GM23338 (cell line): Measurements from ENCODE around the gene IRF2.

Experiments used
- CREB1 ChIP-seq: fragments of 250-450 bp; sonication (Bioruptor Pico); IDR thresholded peaks from 2 replicates; pipeline ENCODE4 v1.5.0; 2020; ENCODE audit warnings: low read depth, mild to moderate bottlenecking, moderate library complexity
- EZH2 ChIP-seq: fragments of 200-600 bp; sonication (generic); IDR thresholded peaks from one replicate; pipeline ENCODE4 v1.8.0; 2017; ENCODE audit warnings: antibody characterized with exemption, mild to moderate bottlenecking, low read depth; ENCODE audit not compliant: unreplicated experiment
- EZH2phosphoT487 ChIP-seq: fragments of 200-600 bp; sonication (generic); IDR thresholded peaks from one replicate; pipeline ENCODE4 v1.8.1; 2018; ENCODE audit warnings: antibody characterized with exemption; ENCODE audit not compliant: unreplicated experiment
- JUNB ChIP-seq: IDR thresholded peaks from one replicate; pipeline ENCODE4 v1.6.1; 2016; ENCODE audit warnings: antibody characterized with exemption; ENCODE audit not compliant: unreplicated experiment
- NANOG ChIP-seq: IDR thresholded peaks from 2 replicates; pipeline ENCODE4 v1.6.1; 2016; ENCODE audit warnings: antibody characterized with exemption, borderline replicate concordance
- POLR2AphosphoS5 ChIP-seq: IDR thresholded peaks from 2 replicates; pipeline ENCODE4 v1.6.1; 2016; ENCODE audit warnings: antibody characterized with exemption, low read depth
- ZNF114 ChIP-seq: fragments of 250-450 bp; sonication (Bioruptor Pico); IDR thresholded peaks from 2 replicates; pipeline ENCODE4 v1.5.0; 2020; ENCODE audit warnings: mild to moderate bottlenecking, moderate library complexity
- TF ChIP-seq, protein P1 (sequence below), 2 experiments: fragments of 200-600 bp in 1 of 2; sonication (generic) in 1 of 2; conservative IDR thresholded peaks; 2 replicates each; pipeline versions ENCODE4 v1.5.1 to v1.6.1; 2016 to 2017; ENCODE audit warnings: antibody characterized with exemption in 2 of 2, low read depth in 2 of 2, mild to moderate bottlenecking in 2 of 2, moderate library complexity in 1 of 2
- TF ChIP-seq, protein P2 (sequence below): fragments of 250-450 bp; sonication (Bioruptor Pico); IDR thresholded peaks from 2 replicates; pipeline ENCODE4 v1.5.0; 2020; ENCODE audit warnings: mild to moderate bottlenecking, moderate library complexity

DNA sequence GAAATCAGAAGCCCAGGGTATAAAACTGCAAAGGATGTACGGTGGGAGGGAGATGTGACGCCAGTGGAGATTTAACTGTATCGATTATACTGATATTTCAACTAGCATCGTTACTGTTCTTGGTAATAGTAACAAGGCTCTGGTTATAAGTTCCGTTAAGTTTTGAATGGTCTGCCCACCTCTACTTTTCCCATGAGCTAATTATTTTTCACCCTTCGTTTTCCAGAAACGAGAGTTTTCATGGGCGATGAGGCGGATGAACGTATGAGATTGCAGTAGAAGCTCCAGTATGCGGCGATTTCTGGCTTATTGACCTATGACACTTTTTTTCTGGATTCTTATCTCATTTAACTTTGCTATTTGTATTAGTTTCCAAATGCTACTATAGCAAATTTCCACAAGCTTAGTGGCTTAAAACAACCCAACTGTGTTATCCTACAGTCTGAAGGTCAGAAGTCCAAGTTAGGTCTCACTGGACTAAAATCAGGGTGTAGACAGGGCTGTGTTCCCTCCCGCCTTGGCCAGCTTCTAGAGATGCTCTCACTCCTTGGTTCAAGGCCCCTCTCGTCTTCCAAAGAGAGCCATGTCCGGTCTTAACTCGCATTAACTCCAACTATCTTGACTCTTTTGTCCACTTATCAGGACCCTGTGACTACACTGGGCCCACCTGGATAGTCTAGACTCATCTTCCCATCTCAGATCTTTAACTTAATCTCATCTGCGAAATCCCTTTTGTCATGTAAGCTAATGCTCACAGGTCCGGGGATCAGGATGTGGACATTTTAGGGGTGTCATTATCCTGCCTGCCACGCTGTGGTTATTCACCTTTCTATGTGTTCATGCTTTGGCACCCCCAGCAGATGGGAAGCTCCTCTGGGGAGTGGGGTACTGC lies 122.5 kb downstream of the IRF2 start:
- no peak for TF ChIP-seq EZH2
- TF ChIP-seq, protein P1, sequence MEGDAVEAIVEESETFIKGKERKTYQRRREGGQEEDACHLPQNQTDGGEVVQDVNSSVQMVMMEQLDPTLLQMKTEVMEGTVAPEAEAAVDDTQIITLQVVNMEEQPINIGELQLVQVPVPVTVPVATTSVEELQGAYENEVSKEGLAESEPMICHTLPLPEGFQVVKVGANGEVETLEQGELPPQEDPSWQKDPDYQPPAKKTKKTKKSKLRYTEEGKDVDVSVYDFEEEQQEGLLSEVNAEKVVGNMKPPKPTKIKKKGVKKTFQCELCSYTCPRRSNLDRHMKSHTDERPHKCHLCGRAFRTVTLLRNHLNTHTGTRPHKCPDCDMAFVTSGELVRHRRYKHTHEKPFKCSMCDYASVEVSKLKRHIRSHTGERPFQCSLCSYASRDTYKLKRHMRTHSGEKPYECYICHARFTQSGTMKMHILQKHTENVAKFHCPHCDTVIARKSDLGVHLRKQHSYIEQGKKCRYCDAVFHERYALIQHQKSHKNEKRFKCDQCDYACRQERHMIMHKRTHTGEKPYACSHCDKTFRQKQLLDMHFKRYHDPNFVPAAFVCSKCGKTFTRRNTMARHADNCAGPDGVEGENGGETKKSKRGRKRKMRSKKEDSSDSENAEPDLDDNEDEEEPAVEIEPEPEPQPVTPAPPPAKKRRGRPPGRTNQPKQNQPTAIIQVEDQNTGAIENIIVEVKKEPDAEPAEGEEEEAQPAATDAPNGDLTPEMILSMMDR (conservative IDR thresholded peaks at IDR 0.05; ENCODE audit: low read depth in 2 of 2): no peak
- TF ChIP-seq, protein P2, sequence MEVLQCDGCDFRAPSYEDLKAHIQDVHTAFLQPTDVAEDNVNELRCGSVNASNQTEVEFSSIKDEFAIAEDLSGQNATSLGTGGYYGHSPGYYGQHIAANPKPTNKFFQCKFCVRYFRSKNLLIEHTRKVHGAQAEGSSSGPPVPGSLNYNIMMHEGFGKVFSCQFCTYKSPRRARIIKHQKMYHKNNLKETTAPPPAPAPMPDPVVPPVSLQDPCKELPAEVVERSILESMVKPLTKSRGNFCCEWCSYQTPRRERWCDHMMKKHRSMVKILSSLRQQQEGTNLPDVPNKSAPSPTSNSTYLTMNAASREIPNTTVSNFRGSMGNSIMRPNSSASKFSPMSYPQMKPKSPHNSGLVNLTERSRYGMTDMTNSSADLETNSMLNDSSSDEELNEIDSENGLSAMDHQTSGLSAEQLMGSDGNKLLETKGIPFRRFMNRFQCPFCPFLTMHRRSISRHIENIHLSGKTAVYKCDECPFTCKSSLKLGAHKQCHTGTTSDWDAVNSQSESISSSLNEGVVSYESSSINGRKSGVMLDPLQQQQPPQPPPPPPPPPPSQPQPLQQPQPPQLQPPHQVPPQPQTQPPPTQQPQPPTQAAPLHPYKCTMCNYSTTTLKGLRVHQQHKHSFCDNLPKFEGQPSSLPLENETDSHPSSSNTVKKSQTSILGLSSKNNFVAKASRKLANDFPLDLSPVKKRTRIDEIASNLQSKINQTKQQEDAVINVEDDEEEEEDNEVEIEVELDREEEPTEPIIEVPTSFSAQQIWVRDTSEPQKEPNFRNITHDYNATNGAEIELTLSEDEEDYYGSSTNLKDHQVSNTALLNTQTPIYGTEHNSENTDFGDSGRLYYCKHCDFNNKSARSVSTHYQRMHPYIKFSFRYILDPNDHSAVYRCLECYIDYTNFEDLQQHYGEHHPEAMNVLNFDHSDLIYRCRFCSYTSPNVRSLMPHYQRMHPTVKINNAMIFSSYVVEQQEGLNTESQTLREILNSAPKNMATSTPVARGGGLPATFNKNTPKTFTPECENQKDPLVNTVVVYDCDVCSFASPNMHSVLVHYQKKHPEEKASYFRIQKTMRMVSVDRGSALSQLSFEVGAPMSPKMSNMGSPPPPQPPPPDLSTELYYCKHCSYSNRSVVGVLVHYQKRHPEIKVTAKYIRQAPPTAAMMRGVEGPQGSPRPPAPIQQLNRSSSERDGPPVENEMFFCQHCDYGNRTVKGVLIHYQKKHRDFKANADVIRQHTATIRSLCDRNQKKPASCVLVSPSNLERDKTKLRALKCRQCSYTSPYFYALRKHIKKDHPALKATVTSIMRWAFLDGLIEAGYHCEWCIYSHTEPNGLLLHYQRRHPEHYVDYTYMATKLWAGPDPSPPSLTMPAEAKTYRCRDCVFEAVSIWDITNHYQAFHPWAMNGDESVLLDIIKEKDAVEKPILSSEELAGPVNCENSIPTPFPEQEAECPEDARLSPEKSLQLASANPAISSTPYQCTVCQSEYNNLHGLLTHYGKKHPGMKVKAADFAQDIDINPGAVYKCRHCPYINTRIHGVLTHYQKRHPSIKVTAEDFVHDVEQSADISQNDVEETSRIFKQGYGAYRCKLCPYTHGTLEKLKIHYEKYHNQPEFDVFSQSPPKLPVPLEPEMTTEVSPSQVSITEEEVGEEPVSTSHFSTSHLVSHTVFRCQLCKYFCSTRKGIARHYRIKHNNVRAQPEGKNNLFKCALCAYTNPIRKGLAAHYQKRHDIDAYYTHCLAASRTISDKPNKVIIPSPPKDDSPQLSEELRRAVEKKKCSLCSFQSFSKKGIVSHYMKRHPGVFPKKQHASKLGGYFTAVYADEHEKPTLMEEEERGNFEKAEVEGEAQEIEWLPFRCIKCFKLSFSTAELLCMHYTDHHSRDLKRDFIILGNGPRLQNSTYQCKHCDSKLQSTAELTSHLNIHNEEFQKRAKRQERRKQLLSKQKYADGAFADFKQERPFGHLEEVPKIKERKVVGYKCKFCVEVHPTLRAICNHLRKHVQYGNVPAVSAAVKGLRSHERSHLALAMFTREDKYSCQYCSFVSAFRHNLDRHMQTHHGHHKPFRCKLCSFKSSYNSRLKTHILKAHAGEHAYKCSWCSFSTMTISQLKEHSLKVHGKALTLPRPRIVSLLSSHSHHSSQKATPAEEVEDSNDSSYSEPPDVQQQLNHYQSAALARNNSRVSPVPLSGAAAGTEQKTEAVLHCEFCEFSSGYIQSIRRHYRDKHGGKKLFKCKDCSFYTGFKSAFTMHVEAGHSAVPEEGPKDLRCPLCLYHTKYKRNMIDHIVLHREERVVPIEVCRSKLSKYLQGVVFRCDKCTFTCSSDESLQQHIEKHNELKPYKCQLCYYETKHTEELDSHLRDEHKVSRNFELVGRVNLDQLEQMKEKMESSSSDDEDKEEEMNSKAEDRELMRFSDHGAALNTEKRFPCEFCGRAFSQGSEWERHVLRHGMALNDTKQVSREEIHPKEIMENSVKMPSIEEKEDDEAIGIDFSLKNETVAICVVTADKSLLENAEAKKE: no peak
- no peak for TF ChIP-seq NANOG
- no peak for TF ChIP-seq POLR2AphosphoS5
- TF ChIP-seq JUNB: no peak
- no peak for TF ChIP-seq CREB1 (CRISPR knock-in tag)
- no peak for TF ChIP-seq EZH2phosphoT487
- no peak for TF ChIP-seq ZNF114 (CRISPR knock-in tag)
